ENCODE data around the gene ATP6V1G1.

DNA sequence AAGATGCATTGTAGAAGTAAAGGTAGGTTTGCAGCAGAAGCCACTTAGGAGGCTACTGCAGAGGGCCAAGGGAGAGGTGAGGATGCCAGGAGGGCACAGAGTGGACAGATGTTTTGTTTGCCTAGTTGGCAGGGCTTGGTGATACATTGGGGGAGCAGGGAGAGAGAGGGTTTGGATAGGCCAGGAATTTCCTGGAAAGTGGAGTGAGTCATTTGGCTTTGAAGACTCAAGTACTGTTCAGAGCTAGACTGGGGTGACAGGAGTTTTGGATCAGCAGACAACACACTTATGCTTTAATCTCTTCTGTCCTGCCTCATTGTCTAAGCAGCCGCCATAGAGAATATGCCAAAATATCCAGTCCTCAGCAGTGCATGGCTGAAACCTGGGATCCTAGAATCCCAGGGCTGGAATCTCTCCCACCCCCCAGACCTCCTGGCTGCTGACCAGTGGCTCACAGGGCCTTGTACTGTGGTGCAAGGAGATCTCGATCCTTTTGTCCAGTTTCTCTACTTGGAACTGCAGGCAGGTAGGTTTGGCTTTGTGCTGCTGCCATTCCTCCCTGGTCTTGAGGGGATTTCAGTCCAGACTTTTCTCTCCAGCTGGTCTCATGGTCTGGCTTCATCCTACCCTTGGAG lies 34.5 kb downstream of the ATP6V1G1 start:
- TF ChIP-seq, protein P1, sequence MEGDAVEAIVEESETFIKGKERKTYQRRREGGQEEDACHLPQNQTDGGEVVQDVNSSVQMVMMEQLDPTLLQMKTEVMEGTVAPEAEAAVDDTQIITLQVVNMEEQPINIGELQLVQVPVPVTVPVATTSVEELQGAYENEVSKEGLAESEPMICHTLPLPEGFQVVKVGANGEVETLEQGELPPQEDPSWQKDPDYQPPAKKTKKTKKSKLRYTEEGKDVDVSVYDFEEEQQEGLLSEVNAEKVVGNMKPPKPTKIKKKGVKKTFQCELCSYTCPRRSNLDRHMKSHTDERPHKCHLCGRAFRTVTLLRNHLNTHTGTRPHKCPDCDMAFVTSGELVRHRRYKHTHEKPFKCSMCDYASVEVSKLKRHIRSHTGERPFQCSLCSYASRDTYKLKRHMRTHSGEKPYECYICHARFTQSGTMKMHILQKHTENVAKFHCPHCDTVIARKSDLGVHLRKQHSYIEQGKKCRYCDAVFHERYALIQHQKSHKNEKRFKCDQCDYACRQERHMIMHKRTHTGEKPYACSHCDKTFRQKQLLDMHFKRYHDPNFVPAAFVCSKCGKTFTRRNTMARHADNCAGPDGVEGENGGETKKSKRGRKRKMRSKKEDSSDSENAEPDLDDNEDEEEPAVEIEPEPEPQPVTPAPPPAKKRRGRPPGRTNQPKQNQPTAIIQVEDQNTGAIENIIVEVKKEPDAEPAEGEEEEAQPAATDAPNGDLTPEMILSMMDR (optimal IDR thresholded peaks at IDR 0.05 in 1 of 3, IDR thresholded peaks at IDR 0.05 in 1 of 3, conservative IDR thresholded peaks at IDR 0.05 in 1 of 3; ENCODE audit: extremely low read depth in 1 of 3, insufficient read depth in 2 of 3, low read length in 3 of 3): no peak
- no peak for TF ChIP-seq EZH2 (IDR thresholded peaks at IDR 0.05; ENCODE audit: low read length)
